Astrocyte (in vitro differentiated cells and primary cell): ENCODE data around the gene GIT2. TPM values are rescaled to one million over a fixed set of nuclear protein-coding genes. Genes with fewer than 3 reads are reported as not detected.

Source experiments
- DNase-seq: peaks from one replicate; pipeline ENCODE4 v3.0.0-alpha.2; 2010; ENCODE audit warnings: low read depth
- FAIRE-seq: peaks from 2 replicates; lab custom pipeline; 2011; peaks lifted over from hg19 to GRCh38; lab: Jason Lieb, UNC
- H2AFZ ChIP-seq: 2 replicates; pipeline ENCODE4 v1.6.0; 2012; ENCODE audit warnings: low read depth, low read length, inconsistent platforms
- H3K27ac ChIP-seq: 2 replicates; pipeline ENCODE4 v1.5.1; 2011; ENCODE audit warnings: low read depth, low read length, inconsistent platforms
- H3K27me3 ChIP-seq: 2 replicates; pipeline ENCODE4 v1.6.0; 2011; ENCODE audit warnings: low read length, inconsistent platforms; ENCODE audit not compliant: insufficient read depth
- H3K36me3 ChIP-seq: 2 replicates; pipeline ENCODE4 v1.5.1; 2011; ENCODE audit warnings: low read length, inconsistent platforms; ENCODE audit not compliant: insufficient read depth
- H3K4me1 ChIP-seq: 2 replicates; pipeline ENCODE4 v1.5.1; 2011; ENCODE audit warnings: low read length, inconsistent platforms; ENCODE audit not compliant: insufficient read depth
- H3K4me2 ChIP-seq: 2 replicates; pipeline ENCODE4 v1.6.0; 2012; ENCODE audit warnings: low read length, inconsistent platforms
- H3K4me3 ChIP-seq: 2 replicates; pipeline ENCODE4 v1.5.1; 2011; ENCODE audit warnings: low read depth, mild to moderate bottlenecking, low read length, inconsistent platforms; ENCODE audit not compliant: insufficient read depth
- H3K79me2 ChIP-seq: 2 replicates; pipeline ENCODE4 v1.6.0; 2012; ENCODE audit warnings: mild to moderate bottlenecking, low read length, inconsistent platforms; ENCODE audit not compliant: insufficient read depth
- H3K9ac ChIP-seq: 2 replicates; pipeline ENCODE4 v1.6.0; 2012; ENCODE audit warnings: mild to moderate bottlenecking, low read length, inconsistent platforms
- H3K9me3 ChIP-seq: 2 replicates; pipeline ENCODE4 v1.5.1; 2012; ENCODE audit warnings: low read depth, mild to moderate bottlenecking, low read length, inconsistent platforms; ENCODE audit not compliant: insufficient read depth
- H4K20me1 ChIP-seq: 2 replicates; pipeline ENCODE4 v1.6.0; 2012; ENCODE audit warnings: low read length, inconsistent platforms; ENCODE audit not compliant: insufficient read depth
- H3K27ac Mint-ChIP-seq: one replicate; pipeline ENCODE4 v1.8.0; 2021; ENCODE audit warnings: mild to moderate bottlenecking, mixed read lengths; ENCODE audit not compliant: unreplicated experiment
- H3K27me3 Mint-ChIP-seq: one replicate; pipeline ENCODE4 v1.8.0; 2021; ENCODE audit warnings: low read depth, mixed read lengths; ENCODE audit not compliant: unreplicated experiment
- H3K36me3 Mint-ChIP-seq: one replicate; pipeline ENCODE4 v1.8.0; 2021; ENCODE audit warnings: low read depth, mixed read lengths; ENCODE audit not compliant: unreplicated experiment
- H3K4me1 Mint-ChIP-seq: one replicate; pipeline ENCODE4 v1.8.0; 2021; ENCODE audit warnings: low read depth, mixed read lengths; ENCODE audit not compliant: unreplicated experiment
- H3K4me3 Mint-ChIP-seq: one replicate; pipeline ENCODE4 v1.8.0; 2021; ENCODE audit warnings: mild to moderate bottlenecking, moderate library complexity, mixed read lengths; ENCODE audit not compliant: unreplicated experiment
- H3K9me3 Mint-ChIP-seq: one replicate; pipeline ENCODE4 v1.8.0; 2021; ENCODE audit warnings: mild to moderate bottlenecking, mixed read lengths; ENCODE audit not compliant: unreplicated experiment
- CTCF ChIP-seq: IDR thresholded peaks from 2 replicates; pipeline ENCODE4 v1.5.1; 2011; ENCODE audit warnings: low read depth, mild to moderate bottlenecking, inconsistent platforms, low read length, moderate library complexity; ENCODE audit not compliant: insufficient read depth
- EZH2 ChIP-seq: IDR thresholded peaks from 2 replicates; pipeline ENCODE4 v1.6.1; 2012; ENCODE audit warnings: mild to moderate bottlenecking, low read length, inconsistent platforms; ENCODE audit not compliant: insufficient read depth
- total RNA-seq: library from RNA; stranded (reverse); gene quantifications from 2 replicates; pipeline ENCODE4 v1.2.1, GENCODE V29; 2021

The GIT2 gene
- total RNA-seq, 1 donor from 2014 or later, result 33.4 TPM

- no peak overlapping the region for H3K27ac Mint-ChIP-seq
- no peak for FAIRE-seq
- H3K4me1 ChIP-seq, result peaks cover 16% of the 10 kb centered on the region
- peaks cover 47% of the 10 kb centered on the region for H3K36me3 ChIP-seq
- no peaks in the 10 kb centered on the region for H3K9me3 ChIP-seq
- no peak overlapping the region for H3K27ac ChIP-seq
- no peak overlapping the region for H3K4me3 Mint-ChIP-seq
- peaks cover 5% of the 10 kb centered on the region for H3K36me3 Mint-ChIP-seq
- DNase-seq, result no peak
- H3K4me1 Mint-ChIP-seq, result peaks cover 24% of the 10 kb centered on the region
- H3K9me3 Mint-ChIP-seq, result no peaks in the 10 kb centered on the region
- H2AFZ ChIP-seq, result no peak overlapping the region
- no peak overlapping the region for H3K4me2 ChIP-seq
- H3K27me3 ChIP-seq, result no peaks in the 10 kb centered on the region
- H3K79me2 ChIP-seq, result no peaks in the 10 kb centered on the region
- H3K9ac ChIP-seq, result no peak overlapping the region
- TF ChIP-seq CTCF (no peak), EZH2 (no peak)
- peaks cover 9% of the 10 kb centered on the region for H4K20me1 ChIP-seq
- no peaks in the 10 kb centered on the region for H3K27me3 Mint-ChIP-seq
- no peak overlapping the region for H3K4me3 ChIP-seq
Observed at GRCh38 chr12:110028323-110028722, 32.2 kb upstream of the GIT2 start.

- TF ChIP-seq CTCF (no peak), EZH2 (no peak)
Observed at GRCh38 chr12:110024051-110024450, 27.9 kb upstream of the GIT2 start.

GRCh38 chr12:110023059-110023980, 27.2 kb upstream of the GIT2 start:
- H2AFZ ChIP-seq, result no peak overlapping the region
- peak overlapping the region; percentile 11 for H3K4me3 ChIP-seq
- Mint-ChIP-seq H3K9me3 (no peaks in the 10 kb centered on the region), H3K36me3 (peaks cover 12% of the 10 kb centered on the region), H3K27me3 (no peaks in the 10 kb centered on the region), H3K27ac (peak overlapping the region; percentile 24), H3K4me1 (peaks cover 30% of the 10 kb centered on the region), H3K4me3 (no peak overlapping the region)
- H3K4me2 ChIP-seq, result peak overlapping the region; percentile 46
- TF ChIP-seq EZH2, result no peak
- TF ChIP-seq CTCF, result no peak
- H3K9me3 ChIP-seq, result no peaks in the 10 kb centered on the region
- peaks cover 14% of the 10 kb centered on the region for H4K20me1 ChIP-seq
- peaks cover 23% of the 10 kb centered on the region for H3K79me2 ChIP-seq
- H3K27me3 ChIP-seq, result no peaks in the 10 kb centered on the region
- H3K9ac ChIP-seq, result peak overlapping the region; percentile 32
- FAIRE-seq (peak; percentile 41), DNase-seq (peak; percentile 89)
- H3K4me1 ChIP-seq, result peaks cover 26% of the 10 kb centered on the region
- H3K27ac ChIP-seq, result peak overlapping the region; percentile 67
- peaks cover 45% of the 10 kb centered on the region for H3K36me3 ChIP-seq

More at GRCh38 chr12:110024051-110024450, 27.9 kb upstream of the GIT2 start:
- Histone ChIP-seq H3K27ac (peak overlapping the region; percentile 67), H4K20me1 (peaks cover 14% of the 10 kb centered on the region), H3K9ac (peak overlapping the region; percentile 32), H3K36me3 (peaks cover 42% of the 10 kb centered on the region), H3K4me1 (peaks cover 26% of the 10 kb centered on the region), H2AFZ (no peak overlapping the region), H3K27me3 (no peaks in the 10 kb centered on the region), H3K4me2 (peak overlapping the region; percentile 46), H3K4me3 (no peak overlapping the region), H3K9me3 (no peaks in the 10 kb centered on the region), H3K79me2 (peaks cover 17% of the 10 kb centered on the region)
- Mint-ChIP-seq H3K36me3 (peaks cover 8% of the 10 kb centered on the region), H3K4me3 (no peak overlapping the region), H3K27ac (peak overlapping the region; percentile 72), H3K9me3 (no peaks in the 10 kb centered on the region), H3K4me1 (peaks cover 31% of the 10 kb centered on the region), H3K27me3 (no peaks in the 10 kb centered on the region)
- FAIRE-seq (no peak), DNase-seq (no peak)
